ENCODE data around the gene ZCCHC12.

ZCCHC12 gene

DNA sequence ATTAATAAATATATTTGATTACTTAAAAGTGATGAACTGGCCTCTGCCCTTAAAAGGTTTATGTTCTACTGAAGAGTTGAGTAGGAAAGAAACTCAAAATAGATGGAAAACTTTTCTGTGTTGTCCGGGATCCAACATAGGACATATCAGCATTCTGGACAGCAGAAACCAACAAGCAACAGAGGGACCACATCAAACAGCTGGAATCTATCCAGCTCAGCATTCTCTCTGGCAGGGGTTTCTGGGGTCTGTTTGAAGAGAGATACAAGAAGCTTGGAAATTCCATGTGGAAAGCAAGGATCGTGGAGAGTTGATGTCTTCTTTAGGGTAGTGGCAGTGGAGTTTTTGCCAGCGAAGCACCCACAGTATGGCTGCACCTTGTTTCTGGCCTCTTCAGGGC lies 43.6 kb downstream of the ZCCHC12 start:
- in situ Hi-C loops (cut with MboI; ENCODE audit: low sequenced_read_pairs), result no loop called here

DNA sequence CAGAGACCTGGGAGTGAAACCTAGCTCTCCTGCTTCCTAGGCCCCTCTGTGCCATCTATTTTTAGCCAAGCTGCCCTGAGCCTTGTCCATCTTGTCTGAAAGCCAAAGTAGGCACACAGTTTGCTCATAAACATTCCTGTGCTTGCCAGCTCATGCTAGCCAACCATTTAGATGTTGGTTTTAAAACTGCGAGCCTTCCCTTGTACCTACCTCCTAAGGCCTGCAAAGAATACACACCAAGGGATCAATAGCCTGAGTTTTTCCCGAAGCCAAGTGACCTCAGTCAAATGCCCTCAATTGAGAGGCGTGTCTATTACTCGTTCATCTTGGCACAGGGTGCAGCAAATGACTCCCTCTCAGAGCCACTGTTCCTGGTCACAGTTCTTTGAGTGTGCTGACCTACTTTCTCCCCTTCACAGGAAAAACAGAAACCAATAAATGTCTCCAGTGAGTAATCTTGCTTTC lies 48.5 kb downstream of the ZCCHC12 start:
- in situ Hi-C loops (cut with MboI; ENCODE audit: low sequenced_read_pairs), result no loop called here

Data from hTERT RPE-1 (cell line).